H1 (cell line): ENCODE measurements around the gene HSPA12A. TPM values are rescaled to one million over a fixed set of nuclear protein-coding genes. Genes with fewer than 3 reads are reported as not detected.

Source experiments
- CTCF ChIA-PET: fragments of 300-600 bp; sonication (Branson Sonifier 250); formaldehyde crosslinking; loops from one replicate; lab custom pipeline; 2021; ENCODE audit not compliant: partially characterized antibody; lab: Charles Lee
- POLR2A ChIA-PET: fragments of 300-600 bp; sonication (Branson Sonifier 250); formaldehyde crosslinking; loops from one replicate; lab custom pipeline; 2021; ENCODE audit warnings: inconsistent platforms; ENCODE audit not compliant: partially characterized antibody; lab: Charles Lee
- DNase-seq, 2 experiments: peaks; one replicate each; pipeline versions ENCODE4 v3.0.0 to v3.0.0-alpha.2; 2010 to 2022; ENCODE audit warnings: low spot score in 2 of 2, low read depth in 1 of 2, mixed read lengths in 1 of 2
- FAIRE-seq: peaks from 2 replicates; lab custom pipeline; 2011; peaks lifted over from hg19 to GRCh38; lab: Jason Lieb, UNC
- H2AFZ ChIP-seq: 2 replicates; pipeline ENCODE4 v1.8.1; 2012; ENCODE audit warnings: low read length, inconsistent platforms
- H2AK5ac ChIP-seq: 2 replicates; pipeline ENCODE4 v1.6.1; 2013; ENCODE audit warnings: low read depth, low read length
- H2BK120ac ChIP-seq: replicated peaks from 2 replicates; pipeline ENCODE3; 2013; ENCODE audit warnings: low read depth, low read length, inconsistent platforms
- H2BK12ac ChIP-seq: 2 replicates; pipeline ENCODE4 v1.6.1; 2013; ENCODE audit warnings: low read depth, low read length
- H2BK15ac ChIP-seq: 2 replicates; pipeline ENCODE4 v1.6.1; 2013; ENCODE audit warnings: low read length
- H2BK20ac ChIP-seq: 2 replicates; pipeline ENCODE4 v1.6.1; 2013; ENCODE audit warnings: low read length
- H2BK5ac ChIP-seq: 2 replicates; pipeline ENCODE4 v1.6.1; 2013; ENCODE audit warnings: low read depth, low read length
- H3K14ac ChIP-seq: 2 replicates; pipeline ENCODE4 v1.6.1; 2013; ENCODE audit warnings: inconsistent platforms; ENCODE audit not compliant: insufficient read length
- H3K18ac ChIP-seq: 2 replicates; pipeline ENCODE4 v1.6.1; 2013; ENCODE audit warnings: low read length; ENCODE audit errors: extremely low read depth
- H3K23ac ChIP-seq: 2 replicates; pipeline ENCODE4 v1.6.1; 2013; ENCODE audit warnings: inconsistent platforms; ENCODE audit not compliant: insufficient read length
- H3K23me2 ChIP-seq: 2 replicates; pipeline ENCODE4 v1.6.1; 2013; ENCODE audit warnings: low read depth, low read length
- H3K27ac ChIP-seq: 2 replicates; pipeline ENCODE4 v1.6.1; 2011; ENCODE audit warnings: low read depth, low read length, inconsistent platforms
- H3K27me3 ChIP-seq, 4 experiments: replicated peaks in 1 of 4; 1 replicate in 1 of 4; 2 replicates in 3 of 4; pipeline versions ENCODE4 v1.6.1 to v1.8.1; 2011 to 2013; ENCODE audit warnings: low read length in 3 of 4, mild to moderate bottlenecking in 3 of 4, inconsistent platforms in 2 of 4, mixed read lengths in 2 of 4, moderate library complexity in 1 of 4; ENCODE audit not compliant: control insufficient read depth in 3 of 4, insufficient read depth in 3 of 4; ENCODE audit errors: extremely low read depth in 1 of 4
- H3K36me3 ChIP-seq, 4 experiments: 2 replicates each; pipeline versions ENCODE4 v1.6.1 to v1.8.1; 2011 to 2013; ENCODE audit warnings: mild to moderate bottlenecking in 4 of 4, low read length in 3 of 4, moderate library complexity in 2 of 4, control low read depth in 1 of 4, inconsistent platforms in 1 of 4; ENCODE audit not compliant: insufficient read depth in 4 of 4, control insufficient read depth in 2 of 4
- H3K4ac ChIP-seq: replicated peaks from 2 replicates; pipeline ENCODE3; 2013; ENCODE audit warnings: low read length, low read depth, mixed read lengths, inconsistent platforms; ENCODE audit not compliant: insufficient read length
- H3K4me1 ChIP-seq, 4 experiments: replicated peaks in 1 of 4; 1 replicate in 1 of 4; 2 replicates in 3 of 4; pipeline versions ENCODE4 v1.6.1 to v1.8.1; 2011 to 2013; ENCODE audit warnings: low read length in 3 of 4, inconsistent platforms in 2 of 4, mixed read lengths in 1 of 4; ENCODE audit not compliant: insufficient read depth in 4 of 4, control insufficient read depth in 3 of 4
- H3K4me2 ChIP-seq, 2 experiments: 2 replicates each; pipeline versions ENCODE4 v1.6.1 to v1.8.1; 2011 to 2013; ENCODE audit warnings: low read depth in 2 of 2, low read length in 2 of 2, control low read depth in 1 of 2, inconsistent platforms in 1 of 2, mild to moderate bottlenecking in 1 of 2; ENCODE audit not compliant: insufficient read depth in 1 of 2
- H3K4me3 ChIP-seq, 4 experiments: fragments of 200-600, 300-600 bp in 1 of 4; sonication (generic), shearing (Covaris generic), sonication (Bioruptor Twin) in 1 of 4; 2 replicates each; pipeline versions ENCODE4 v1.5.1 to v1.8.1; 2011 to 2016; ENCODE audit warnings: low read length in 4 of 4, low read depth in 3 of 4, control low read depth in 2 of 4, inconsistent platforms in 2 of 4, mild to moderate bottlenecking in 2 of 4, mixed read lengths in 1 of 4, moderate library complexity in 1 of 4; ENCODE audit not compliant: insufficient read depth in 2 of 4; ENCODE audit errors: extremely low read depth in 1 of 4
- H3K56ac ChIP-seq: replicated peaks from 2 replicates; pipeline ENCODE3; 2013; ENCODE audit warnings: low read depth, mild to moderate bottlenecking, mixed read lengths, low read length, inconsistent platforms; ENCODE audit not compliant: insufficient read length
- H3K79me1 ChIP-seq: 2 replicates; pipeline ENCODE4 v1.6.1; 2013; ENCODE audit warnings: low read depth, low read length, control low read depth
- H3K79me2 ChIP-seq, 2 experiments: 2 replicates each; pipeline versions ENCODE4 v1.6.1 to v1.8.1; 2012 to 2013; ENCODE audit warnings: low read length in 2 of 2, mild to moderate bottlenecking in 2 of 2, inconsistent platforms in 1 of 2; ENCODE audit not compliant: insufficient read depth in 2 of 2, control insufficient read depth in 1 of 2
- H3K9ac ChIP-seq, 4 experiments: replicated peaks in 1 of 4; 1 replicate in 1 of 4; 2 replicates in 3 of 4; pipeline versions ENCODE4 v1.6.1 to v1.8.1; 2011 to 2013; ENCODE audit warnings: low read depth in 3 of 4, low read length in 3 of 4, control low read depth in 2 of 4, mild to moderate bottlenecking in 2 of 4, moderate library complexity in 2 of 4, inconsistent platforms in 1 of 4; ENCODE audit errors: extremely low read depth in 1 of 4
- H3K9me3 ChIP-seq, 2 experiments: 2 replicates each; pipeline versions ENCODE4 v1.6.1 to v1.8.1; 2012 to 2013; ENCODE audit warnings: mild to moderate bottlenecking in 2 of 2, moderate library complexity in 2 of 2, control low read depth in 1 of 2, inconsistent platforms in 1 of 2, low read depth in 1 of 2, low read length in 1 of 2, mixed read lengths in 1 of 2; ENCODE audit not compliant: insufficient read depth in 2 of 2
- H4K20me1 ChIP-seq, 2 experiments: replicated peaks in 1 of 2; 2 replicates each; pipeline versions ENCODE3 to v1.8.1; 2011 to 2013; ENCODE audit warnings: inconsistent platforms in 2 of 2, low read length in 2 of 2, mild to moderate bottlenecking in 1 of 2; ENCODE audit not compliant: insufficient read depth in 2 of 2, control insufficient read depth in 1 of 2
- H4K5ac ChIP-seq: 2 replicates; pipeline ENCODE4 v1.6.1; 2013; ENCODE audit warnings: low read length, low read depth, mixed read lengths, inconsistent platforms; ENCODE audit not compliant: insufficient read length
- H4K8ac ChIP-seq: 2 replicates; pipeline ENCODE4 v1.8.0; 2013; ENCODE audit warnings: mild to moderate bottlenecking, moderate library complexity, low read length, inconsistent platforms; ENCODE audit not compliant: insufficient read depth; ENCODE audit errors: extremely low read depth
- H4K91ac ChIP-seq: replicated peaks from 2 replicates; pipeline ENCODE3; 2013; ENCODE audit warnings: low read length, mixed read lengths, inconsistent platforms; ENCODE audit not compliant: insufficient read length
- EGR1 ChIP-seq: IDR thresholded peaks from 2 replicates; pipeline ENCODE4 v1.6.1; 2011; ENCODE audit warnings: low read depth, low read length, borderline replicate concordance
- EZH2 ChIP-seq: fragments of 200-600 bp; sonication (generic); IDR thresholded peaks from 2 replicates; pipeline ENCODE4 v1.7.1; 2012; ENCODE audit warnings: low read depth, mild to moderate bottlenecking, moderate library complexity, low read length, inconsistent platforms; ENCODE audit not compliant: severe bottlenecking
- HDAC6 ChIP-seq: IDR thresholded peaks from one replicate; pipeline ENCODE4 v1.7.1; 2012; ENCODE audit warnings: low read depth, mild to moderate bottlenecking, inconsistent platforms, low read length, moderate library complexity
- JUND ChIP-seq: IDR thresholded peaks from 2 replicates; pipeline ENCODE4 v1.6.1; 2011; ENCODE audit warnings: mild to moderate bottlenecking, improper control_type of control experiment, low read length
- KDM1A ChIP-seq: fragments of 200-600, 300-600 bp; sonication (generic); IDR thresholded peaks from 2 replicates; pipeline ENCODE4 v1.7.1; 2016; ENCODE audit warnings: mild to moderate bottlenecking, low read length, borderline replicate concordance
- NANOG ChIP-seq: IDR thresholded peaks from 2 replicates; pipeline ENCODE4 v1.6.1; 2011; ENCODE audit warnings: low read length, low read depth, mild to moderate bottlenecking, inconsistent platforms; ENCODE audit not compliant: insufficient read depth, poor library complexity, severe bottlenecking
- SIRT6 ChIP-seq: IDR thresholded peaks from one replicate; pipeline ENCODE4 v1.7.1; 2012; ENCODE audit warnings: low read length, inconsistent platforms
- SIX5 ChIP-seq: IDR thresholded peaks from 2 replicates; pipeline ENCODE4 v1.6.1; 2011; ENCODE audit warnings: mild to moderate bottlenecking, low read depth, low read length
- SP4 ChIP-seq: IDR thresholded peaks from 2 replicates; pipeline ENCODE4 v1.6.1; 2012; ENCODE audit warnings: low read length, inconsistent platforms
- TCF12 ChIP-seq: IDR thresholded peaks from 2 replicates; pipeline ENCODE4 v1.6.1; 2011; ENCODE audit warnings: low read depth, mild to moderate bottlenecking, low read length
- YY1 ChIP-seq: IDR thresholded peaks from 2 replicates; pipeline ENCODE4 v1.6.1; 2011; ENCODE audit warnings: low read depth, mild to moderate bottlenecking, low read length
- WGBS, 2 experiments: shearing (Covaris generic) in 1 of 2; methylation state at CpG; one replicate each; pipeline versions ENCODE4 v1.1.6 to v1.1.7; 2013 to 2015; ENCODE audit warnings: low lambda C conversion rate in 2 of 2, mixed read lengths in 2 of 2, inconsistent platforms in 1 of 2, low coverage in 1 of 2, missing lambda C conversion rate in 1 of 2; ENCODE audit not compliant: insufficient replicate concordance in 2 of 2, insufficient coverage in 1 of 2, insufficient read length in 1 of 2; ENCODE audit errors: extremely low coverage in 1 of 2, missing lambda C conversion rate in 1 of 2; 5-methylcytosine and 5-hydroxymethylcytosine counted together
- polyA plus RNA-seq, 7 experiments: library from polyadenylated mRNA; depleted of rRNA in 3 of 7; stranded (reverse) in 5 of 7; unstranded in 2 of 7; fragments of >200 nt in 5 of 7; fragments of 200-250 nt in 2 of 7; gene quantifications; 1 replicate in 5 of 7; 2 replicates in 1 of 7; 4 replicates in 1 of 7; pipeline versions ENCODE4 v1.2.1 to v1.2.3, GENCODE V29; 2011 to 2013; ENCODE audit warnings: missing spikeins in 2 of 7, mixed read lengths in 2 of 7
- total RNA-seq: library from RNA; stranded (reverse); fragmentation: NEBNext Ultra II Directional; extraction: Animal tissue kit (Norgen Biotek cat#: 25700); gene quantifications from 2 replicates; pipeline ENCODE4 v1.2.1, GENCODE V29; 2021
- TF ChIP-seq, protein P1 (sequence below): IDR thresholded peaks from 2 replicates; pipeline ENCODE4 v1.6.1; 2012; ENCODE audit warnings: inconsistent platforms

HSPA12A gene
- total and polyA plus RNA-seq, 2 of the 8 experiments (the other 6 are each of a cell fraction or from before 2014, with no cell fraction given), result 3.1 to 6.9 TPM

DNA sequence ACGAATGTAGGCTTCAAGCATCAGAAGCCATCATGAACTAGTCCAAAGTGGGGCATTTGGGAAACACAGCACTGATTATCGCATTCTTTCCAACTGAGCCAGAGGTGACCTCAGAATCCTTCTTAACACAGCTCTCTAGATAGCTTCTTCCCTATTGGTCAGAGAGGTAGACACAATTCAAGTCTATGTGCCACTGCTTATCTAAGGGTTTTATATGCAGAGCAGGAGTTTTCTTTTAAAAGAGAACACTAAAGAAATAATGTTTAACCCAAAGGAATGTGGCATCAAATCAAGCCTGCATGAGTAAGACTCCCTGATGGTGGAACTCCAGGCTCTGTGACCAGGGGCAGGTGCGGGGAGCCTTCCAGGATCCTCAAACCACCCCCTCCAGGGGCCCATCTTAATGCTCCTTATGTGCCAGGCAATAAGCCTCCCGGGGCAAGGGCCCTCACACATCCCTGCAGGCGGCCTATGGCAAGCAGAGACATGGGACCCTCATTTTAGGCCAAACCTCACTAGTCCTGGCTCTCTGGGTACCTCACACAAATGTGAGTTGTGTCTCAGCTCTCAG is 13.8 kb downstream of the HSPA12A start:
- no peak overlapping the region for H4K5ac ChIP-seq
- no peak overlapping the region for H3K56ac ChIP-seq
- ChIA-PET POLR2A (no interaction called here), CTCF (no interaction called here)
- no peaks in the 10 kb centered on the region for H3K36me3 ChIP-seq
- WGBS, 2 experiments, result 85% methylated on average over 5 of the region's 5 CpGs; no CpG with 5 or more reads in 1 of the 2 experiments
- H3K14ac ChIP-seq, result no peak overlapping the region
- no peaks in the 10 kb centered on the region for H3K79me2 ChIP-seq
- H4K91ac ChIP-seq, result no peak overlapping the region
- no peaks in the 10 kb centered on the region for H3K4me1 ChIP-seq
- H3K79me1 ChIP-seq, result no peaks in the 10 kb centered on the region; the same call in 1 of the 2 replicates
- no peak for FAIRE-seq
- H3K23me2 ChIP-seq, result no peaks in the 10 kb centered on the region
- H3K9me3 ChIP-seq, result no peaks in the 10 kb centered on the region
- no peak overlapping the region for H4K8ac ChIP-seq
- H3K23ac ChIP-seq, result no peak overlapping the region
- H2AFZ ChIP-seq, result no peak overlapping the region
- no peak overlapping the region for H3K18ac ChIP-seq
- H3K4me2 ChIP-seq, result no peak overlapping the region
- no peak overlapping the region for H2BK120ac ChIP-seq
- H2BK5ac ChIP-seq, result no peak overlapping the region
- H3K27ac ChIP-seq, result no peak overlapping the region
- DNase-seq, result no peak
- no peak overlapping the region for H2BK12ac ChIP-seq
- no peak overlapping the region for H3K9ac ChIP-seq
- no peak overlapping the region for H2BK15ac ChIP-seq
- H3K4me3 ChIP-seq, result no peak overlapping the region
- no peak for TF ChIP-seq EZH2
- TF ChIP-seq JUND, result no peak
- TF ChIP-seq TCF12, result no peak
- TF ChIP-seq SP4, result no peak
- TF ChIP-seq SIX5, result no peak
- TF ChIP-seq, protein P1, sequence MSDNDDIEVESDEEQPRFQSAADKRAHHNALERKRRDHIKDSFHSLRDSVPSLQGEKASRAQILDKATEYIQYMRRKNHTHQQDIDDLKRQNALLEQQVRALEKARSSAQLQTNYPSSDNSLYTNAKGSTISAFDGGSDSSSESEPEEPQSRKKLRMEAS, result no peak
- no peak for TF ChIP-seq YY1
- no peak for TF ChIP-seq HDAC6
- no peak for TF ChIP-seq SIRT6
- TF ChIP-seq NANOG, result no peak
- TF ChIP-seq KDM1A, result no peak
- no peak for TF ChIP-seq EGR1
- no peaks in the 10 kb centered on the region for H4K20me1 ChIP-seq
- no peak overlapping the region for H3K4ac ChIP-seq
- H3K27me3 ChIP-seq, result no peaks in the 10 kb centered on the region
- H2AK5ac ChIP-seq, result no peak overlapping the region
- H2BK20ac ChIP-seq, result no peak overlapping the region
